WTC11 (cell line): Measurements from ENCODE around the gene INSYN1. TPM values are rescaled to one million over a fixed set of nuclear protein-coding genes. Genes with fewer than 3 reads are reported as not detected.

Experiments used
- ATAC-seq: fragments of 200-7000 bp; cut with Tn5 transposase; 2 replicates; pipeline ENCODE4 v1.10.0; 2021; ENCODE audit warnings: mild to moderate bottlenecking, moderate library complexity
- CTCF ChIA-PET: fragments of 300-600 bp; sonication (Branson Sonifier 250); formaldehyde crosslinking; loops from one replicate; lab custom pipeline; 2021; ENCODE audit warnings: antibody characterized with exemption; lab: Charles Lee
- POLR2A ChIA-PET: fragments of 350-600 bp; sonication (Branson Sonifier 250); formaldehyde crosslinking; loops from one replicate; lab custom pipeline; 2021; ENCODE audit warnings: antibody characterized with exemption; lab: Charles Lee
- DNase-seq: peaks from one replicate; pipeline ENCODE4 v3.0.0; 2021; ENCODE audit warnings: low spot score
- H3K27ac Mint-ChIP-seq: 2 replicates; pipeline ENCODE4 v1.8.0; 2021; ENCODE audit warnings: mixed read lengths
- H3K27me3 Mint-ChIP-seq: 2 replicates; pipeline ENCODE4 v1.8.0; 2021; ENCODE audit warnings: low read depth, mild to moderate bottlenecking, moderate library complexity, mixed read lengths
- H3K36me3 Mint-ChIP-seq: 2 replicates; pipeline ENCODE4 v1.8.0; 2021; ENCODE audit warnings: mixed read lengths
- H3K4me1 Mint-ChIP-seq: 2 replicates; pipeline ENCODE4 v1.8.0; 2022; ENCODE audit warnings: mixed read lengths
- H3K4me3 Mint-ChIP-seq: 2 replicates; pipeline ENCODE4 v1.8.0; 2021; ENCODE audit warnings: mild to moderate bottlenecking, moderate library complexity, mixed read lengths
- H3K9me3 Mint-ChIP-seq: 2 replicates; pipeline ENCODE4 v1.8.0; 2021; ENCODE audit warnings: mixed read lengths
- AFF4 ChIP-seq: sonication (generic); formaldehyde crosslinking; IDR thresholded peaks from 2 replicates; pipeline ENCODE4 v1.8.1; 2023; ENCODE audit warnings: mild to moderate bottlenecking, missing genetic modification reagents, borderline replicate concordance
- AR ChIP-seq: fragments of 250-450 bp; sonication (Bioruptor Pico); IDR thresholded peaks from 2 replicates; pipeline ENCODE4 v1.9.0; 2021; ENCODE audit warnings: mild to moderate bottlenecking
- ELF4 ChIP-seq: sonication (generic); formaldehyde crosslinking; IDR thresholded peaks from 2 replicates; pipeline ENCODE4 v1.8.1; 2022; ENCODE audit warnings: low read depth, mild to moderate bottlenecking, moderate library complexity, missing genetic modification reagents
- FOXP4 ChIP-seq: sonication (generic); formaldehyde crosslinking; IDR thresholded peaks from 2 replicates; pipeline ENCODE4 v1.8.0; 2022; ENCODE audit warnings: mild to moderate bottlenecking, missing genetic modification reagents
- GTF2I ChIP-seq: fragments of 250-450 bp; sonication (Bioruptor Pico); conservative IDR thresholded peaks from 2 replicates; pipeline ENCODE4 v1.4.0; 2021; ENCODE audit warnings: mild to moderate bottlenecking
- MLX ChIP-seq: sonication (generic); formaldehyde crosslinking; IDR thresholded peaks from 2 replicates; pipeline ENCODE4 v1.8.1; 2023; ENCODE audit warnings: mild to moderate bottlenecking, missing genetic modification reagents, moderate library complexity
- NR3C1 ChIP-seq: sonication (generic); formaldehyde crosslinking; conservative IDR thresholded peaks from 2 replicates; pipeline ENCODE4 v1.8.1; 2023; ENCODE audit warnings: low read depth, mild to moderate bottlenecking, missing genetic modification reagents
- OVOL2 ChIP-seq: fragments of 250-450 bp; sonication (Bioruptor Pico); IDR thresholded peaks from 2 replicates; pipeline ENCODE4 v1.9.0; 2021; ENCODE audit warnings: mild to moderate bottlenecking, borderline replicate concordance
- PRDM15 ChIP-seq: sonication (generic); formaldehyde crosslinking; IDR thresholded peaks from 2 replicates; pipeline ENCODE4 v1.8.0; 2022; ENCODE audit warnings: missing genetic modification reagents
- RORB ChIP-seq: fragments of 250-450 bp; sonication (Bioruptor Pico); IDR thresholded peaks from 2 replicates; pipeline ENCODE4 v1.9.0; 2021; ENCODE audit warnings: mild to moderate bottlenecking
- TP53 ChIP-seq: sonication (generic); formaldehyde crosslinking; IDR thresholded peaks from 2 replicates; pipeline ENCODE4 v1.8.1; 2023; ENCODE audit warnings: mild to moderate bottlenecking, missing genetic modification reagents
- ZBTB43 ChIP-seq: sonication (generic); formaldehyde crosslinking; IDR thresholded peaks from 2 replicates; pipeline ENCODE4 v1.8.1; 2023; ENCODE audit warnings: mild to moderate bottlenecking, missing genetic modification reagents
- ZNF121 ChIP-seq: sonication (generic); formaldehyde crosslinking; IDR thresholded peaks from 2 replicates; pipeline ENCODE4 v1.8.0; 2023; ENCODE audit warnings: missing genetic modification reagents
- ZNF396 ChIP-seq: fragments of 250-450 bp; sonication (Bioruptor Pico); IDR thresholded peaks from 2 replicates; pipeline ENCODE4 v1.8.0; 2021; ENCODE audit warnings: mild to moderate bottlenecking, moderate library complexity, borderline replicate concordance
- ZNF423 ChIP-seq: fragments of 250-450 bp; sonication (Bioruptor Pico); IDR thresholded peaks from 2 replicates; pipeline ENCODE4 v2.1.2; 2022; ENCODE audit warnings: mild to moderate bottlenecking, moderate library complexity
- ZNF512 ChIP-seq: sonication (generic); formaldehyde crosslinking; IDR thresholded peaks from 2 replicates; pipeline ENCODE4 v1.8.1; 2022; ENCODE audit warnings: missing genetic modification reagents, borderline replicate concordance
- total RNA-seq: library from RNA; stranded (reverse); gene quantifications from 3 replicates; pipeline ENCODE4 v1.2.3, GENCODE V29; 2021

Gene INSYN1
- total RNA-seq, 1 experiment from 2014 or later = 11.9 TPM

GRCh38 chr15:73784291-73784690 lies 31.1 kb upstream of the INSYN1 start:
- ChIA-PET CTCF (interaction anchor here (0.7 to 4.3 kb wide), 3 partner anchors 13 to 185 kb away, joined by 3 to 14 read pairs (median 10); no protein-coding TSS in a partner anchor), POLR2A (no interaction called here)
- Mint-ChIP-seq H3K4me3 (no peak overlapping the region), H3K27ac (no peak overlapping the region), H3K27me3 (peaks cover 4% of the 10 kb centered on the region), H3K4me1 (peaks cover 66% of the 10 kb centered on the region), H3K36me3 (no peaks in the 10 kb centered on the region), H3K9me3 (no peaks in the 10 kb centered on the region)
- TF ChIP-seq OVOL2 (no peak), ZNF121 (CRISPR knock-in tag) (no peak), RORB (no peak), ZNF423 (CRISPR knock-in tag) (no peak), TP53 (CRISPR knock-in tag) (no peak), AR (CRISPR knock-in tag) (no peak), GTF2I (no peak), AFF4 (CRISPR knock-in tag) (no peak), MLX (no peak), FOXP4 (CRISPR knock-in tag) (no peak), PRDM15 (CRISPR knock-in tag) (no peak), ZBTB43 (CRISPR knock-in tag) (no peak), NR3C1 (CRISPR knock-in tag) (no peak), ZNF512 (CRISPR knock-in tag) (no peak), ZNF396 (CRISPR knock-in tag) (no peak), ELF4 (no peak)
- DNase-seq = no peak
- ATAC-seq = no peak
